Posterior vena cava (tissue), 2 donors: ENCODE measurements around the gene EP400. TPM values are rescaled to one million over a fixed set of nuclear protein-coding genes. Genes with fewer than 3 reads are reported as not detected.
"Not testable (repeated sequence)": the region's sequence is repeated elsewhere in the genome, so short reads cannot be mapped to it uniquely, and the experiment has no call there.

Experiments
- DNase-seq: peaks from one replicate; pipeline ENCODE4 v3.0.0-alpha.2; 2020; ENCODE audit warnings: low spot score
- intact Hi-C, 2 donors: fragments of 100-400 bp; cut with DNase I; formaldehyde crosslinking; loops; one replicate each; pipeline versions ENCODE4 v1.14.1 to v1.14.2; 2022 to 2023
- total RNA-seq, 2 donors: library from RNA; stranded (reverse); fragmentation: NEBNext Ultra II Directional; extraction: Animal tissue kit (Norgen Biotek cat#: 25700); gene quantifications; one replicate each; pipeline ENCODE4 v1.2.1, GENCODE V29; 2021
- donor health status: DM: yes; HTN: yes; CAD: no.
- donor health status: DM: yes; HTN: yes; CAD: no.

Gene EP400
- total RNA-seq, 2 donors from 2014 or later = 32.6 to 35.2 TPM

DNA sequence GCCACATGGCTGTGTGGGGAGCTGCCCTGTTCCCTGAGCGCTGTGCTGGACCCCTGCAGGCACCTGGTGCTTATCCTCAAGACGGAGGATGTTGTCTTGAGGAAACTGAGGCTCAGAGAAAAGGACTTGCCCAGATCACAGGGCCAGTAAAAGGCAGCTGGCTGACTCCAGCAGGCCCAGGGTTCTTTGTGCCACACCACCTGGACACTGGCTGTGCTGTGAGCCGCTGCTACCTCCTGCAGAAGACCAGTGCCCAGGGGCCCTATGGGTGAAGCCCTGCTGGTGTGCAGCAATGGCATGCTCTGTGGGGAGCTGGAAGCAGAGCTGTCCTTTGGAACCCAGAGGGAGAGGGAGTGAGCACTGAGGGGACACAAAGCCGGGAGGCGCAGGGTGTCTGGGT, 118.5 kb downstream of the EP400 start:
- no peak for DNase-seq
- intact Hi-C loops = no loop called here

DNA sequence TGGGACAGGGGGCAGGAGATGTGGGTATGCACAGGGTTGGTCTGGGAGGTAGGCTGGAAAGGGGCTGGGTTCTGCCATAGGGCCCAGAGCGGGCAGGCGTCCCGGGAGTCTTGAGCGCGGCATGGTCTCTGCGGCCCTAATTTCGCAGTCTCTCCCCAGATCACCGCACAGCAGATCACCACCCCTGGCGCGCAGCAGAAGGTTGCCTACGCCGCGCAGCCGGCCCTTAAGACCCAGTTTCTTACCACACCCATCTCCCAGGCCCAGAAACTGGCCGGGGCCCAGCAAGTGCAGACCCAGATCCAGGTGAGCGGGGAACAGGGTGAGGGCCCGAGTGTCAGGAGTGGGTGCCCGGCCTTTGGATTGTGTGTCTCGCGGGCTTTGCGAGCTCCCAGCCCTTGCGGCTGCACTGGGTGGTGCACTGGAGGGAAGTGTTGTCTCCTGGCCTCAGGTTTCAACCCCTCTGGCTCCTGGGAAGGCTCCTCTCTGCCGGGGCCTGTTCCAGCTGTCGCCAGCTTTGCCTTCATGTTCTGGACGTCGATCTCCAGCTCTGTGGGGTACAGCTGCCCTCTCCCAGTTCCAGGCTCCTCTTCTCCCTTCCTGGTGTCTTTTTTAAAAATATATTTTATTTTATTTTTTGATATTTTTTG, 119.7 kb downstream of the EP400 start:
- intact Hi-C loops = no loop called here
- no peak for DNase-seq

DNA sequence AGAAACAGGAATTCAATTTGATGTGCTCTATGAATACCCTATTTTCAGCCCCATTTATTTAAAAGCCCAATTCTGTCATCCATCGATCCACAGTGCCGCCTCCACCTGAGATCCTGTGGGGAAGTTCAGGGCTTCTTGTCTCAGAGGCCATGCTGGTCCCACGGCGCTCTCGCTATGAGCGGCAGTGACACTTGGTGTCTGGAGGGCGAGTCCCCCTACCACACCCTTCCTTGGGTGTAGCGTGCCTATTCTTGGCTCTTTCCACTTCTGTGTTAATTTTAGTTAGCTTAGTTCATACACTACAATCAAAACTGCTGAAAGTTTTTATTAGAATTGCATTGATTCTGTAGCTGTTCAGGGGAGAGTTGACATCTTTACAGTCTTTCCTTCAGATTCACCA, 120.6 kb downstream of the EP400 start:
- intact Hi-C loops = no loop called here
- DNase-seq = no peak

DNA sequence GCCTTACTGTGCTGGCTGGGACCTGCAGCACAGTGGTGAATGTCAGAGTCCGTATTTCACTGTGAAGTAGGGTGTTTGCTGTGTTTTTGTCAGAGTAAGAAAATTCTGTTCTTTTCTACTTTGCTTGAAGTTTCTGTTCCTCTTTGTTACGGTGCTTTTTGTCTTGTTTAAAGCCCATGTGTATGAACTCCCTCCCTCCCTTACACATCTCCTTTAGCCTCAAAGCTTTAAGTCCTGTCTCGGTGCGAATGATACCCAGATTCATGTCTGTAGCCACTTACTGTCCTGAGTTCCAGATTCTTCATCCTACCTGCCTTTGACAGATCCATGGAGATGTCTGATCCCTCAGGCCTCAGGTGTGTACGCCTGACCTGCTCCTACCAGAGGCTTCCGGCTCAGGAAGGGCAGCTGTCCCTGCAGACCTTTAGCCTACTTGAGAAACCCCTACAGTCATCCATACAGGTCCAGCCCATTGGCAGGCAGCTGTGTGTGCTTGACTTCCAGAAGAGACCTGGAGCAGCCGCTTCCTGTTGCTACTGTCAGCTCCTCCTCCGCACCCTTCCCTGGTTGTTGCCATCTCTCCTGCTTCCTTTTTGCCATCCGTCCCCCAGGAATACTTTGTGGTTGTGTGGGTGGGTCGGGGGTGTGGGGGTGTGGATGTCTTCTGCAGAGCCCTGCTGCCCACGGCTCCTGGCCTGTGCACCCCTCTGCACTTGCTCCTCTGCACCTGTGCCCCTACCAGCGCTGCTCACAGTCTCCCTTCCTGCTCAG, 121.5 kb downstream of the EP400 start:
- intact Hi-C loops = no loop called here
- DNase-seq = no peak

DNA sequence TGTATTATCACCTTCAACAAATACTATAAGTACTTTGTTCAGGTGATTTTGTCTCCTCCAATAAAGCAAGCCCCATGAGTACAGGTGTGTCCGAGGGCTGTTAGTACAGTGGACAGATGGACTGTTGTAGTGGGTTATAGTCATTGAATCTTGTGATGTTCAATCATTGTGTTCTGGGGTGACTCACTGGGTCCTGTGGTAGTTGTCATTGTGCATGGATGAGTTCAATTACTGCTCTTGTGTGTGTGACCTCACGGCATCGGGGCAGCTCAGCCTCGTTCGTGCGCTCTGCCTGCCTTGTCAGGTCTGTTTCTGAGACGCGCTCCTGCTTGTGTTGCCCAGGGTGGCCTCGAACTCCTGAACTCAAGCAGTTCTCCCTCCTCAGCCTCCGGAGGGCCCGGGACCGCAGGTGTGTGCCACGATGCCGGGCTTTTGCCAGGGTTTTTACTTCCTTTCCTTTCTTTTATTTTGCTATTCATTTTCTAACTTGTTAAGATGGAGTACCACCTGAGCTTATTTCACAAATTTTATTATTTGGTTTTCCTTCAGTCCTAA, 122.2 kb downstream of the EP400 start:
- intact Hi-C loops = no loop called here
- DNase-seq = no peak

DNA sequence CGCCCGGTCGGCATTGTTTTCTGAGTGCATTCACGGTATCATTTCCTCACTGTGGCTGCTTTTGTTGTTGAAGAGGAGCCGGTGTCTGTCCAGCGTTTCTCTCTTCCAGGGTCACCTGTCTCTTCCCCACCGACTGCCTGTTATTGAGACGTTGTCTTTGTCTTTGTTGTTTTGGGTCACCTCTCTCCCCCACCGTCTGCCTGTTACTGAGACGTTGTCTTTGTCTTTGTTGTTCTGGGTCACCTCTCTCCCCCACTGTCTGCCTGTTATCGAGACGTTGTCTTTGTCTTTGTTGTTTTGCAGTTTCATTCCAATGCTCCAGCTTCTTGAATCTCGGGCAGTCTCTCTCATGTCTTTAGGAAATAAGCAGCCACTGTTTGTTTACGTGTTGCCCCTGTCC, 124.5 kb downstream of the EP400 start:
- no peak for DNase-seq
- intact Hi-C loops = no loop called here

DNA sequence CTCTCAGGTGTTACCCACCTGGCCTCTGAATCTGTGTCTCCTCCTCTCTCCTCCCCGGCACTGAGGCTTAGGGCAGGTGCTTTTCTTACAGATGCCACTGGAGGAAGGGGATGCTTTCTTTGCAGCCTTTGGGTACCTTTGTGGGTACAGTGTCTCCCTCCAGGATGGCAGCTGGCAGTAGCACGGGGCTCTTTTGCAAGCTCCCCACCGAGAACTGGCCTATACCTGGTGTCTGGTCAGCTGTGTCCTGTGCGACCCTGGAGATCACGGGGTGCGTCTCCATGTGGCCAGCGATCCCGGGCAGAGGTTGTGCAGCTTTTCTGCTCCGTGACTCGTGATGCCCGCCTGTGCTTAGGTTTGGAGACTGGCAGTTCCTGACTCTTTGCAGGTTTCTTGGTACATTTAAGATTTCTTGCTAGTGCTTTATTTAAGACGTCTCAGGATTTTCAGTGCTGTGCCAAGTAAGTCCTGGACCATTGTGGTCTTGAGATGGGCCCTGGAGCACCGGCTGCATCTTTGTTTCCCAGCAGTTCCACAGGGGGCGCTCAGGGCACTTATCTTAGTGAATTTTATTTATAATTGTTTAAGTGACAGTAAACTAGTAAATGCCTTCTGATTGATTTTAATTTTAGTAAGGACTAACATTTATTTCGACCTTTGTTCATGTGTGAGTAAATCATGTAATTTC, 125.4 kb downstream of the EP400 start:
- intact Hi-C loops = no loop called here
- no peak for DNase-seq

DNA sequence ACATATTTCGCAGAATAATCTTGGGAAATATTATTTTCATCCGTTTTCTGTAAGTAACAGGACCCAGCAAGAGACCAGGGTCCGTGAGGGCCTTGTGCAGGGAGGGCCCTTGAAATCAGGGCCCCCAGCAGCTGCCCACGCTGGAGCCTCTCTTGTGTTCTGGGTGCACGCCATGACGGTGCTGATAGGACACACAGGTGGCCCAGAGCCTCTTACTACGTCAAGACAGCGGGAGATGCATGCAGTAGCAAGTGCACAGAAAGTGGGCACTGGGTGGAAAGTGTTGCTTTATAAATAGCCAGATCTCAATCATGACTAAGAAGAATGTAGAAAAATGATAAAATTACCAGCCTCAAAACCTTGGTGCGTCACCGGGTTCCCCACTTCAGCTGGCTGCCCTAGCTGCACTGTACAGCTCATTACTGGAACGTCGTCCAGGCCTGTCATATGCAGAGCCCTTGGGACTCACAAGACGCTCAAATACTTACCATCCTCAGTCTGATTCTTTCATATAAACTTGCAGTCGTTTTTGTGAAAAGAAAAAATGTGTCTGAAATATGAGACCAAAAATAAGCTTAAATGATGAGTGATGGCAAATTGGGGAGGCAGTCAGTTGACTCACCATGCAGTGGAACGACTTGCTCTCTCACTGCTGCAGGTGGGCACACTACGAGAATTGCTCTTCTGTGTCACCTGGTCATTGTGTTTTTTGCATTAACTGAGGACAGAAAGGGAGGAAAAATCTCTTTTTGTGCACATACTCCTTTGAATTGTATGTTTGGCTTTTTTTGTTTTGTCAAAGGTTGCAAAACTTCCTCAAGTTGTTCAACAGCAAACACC, 126.2 kb downstream of the EP400 start:
- DNase-seq = no peak
- intact Hi-C loops = no loop called here

DNA sequence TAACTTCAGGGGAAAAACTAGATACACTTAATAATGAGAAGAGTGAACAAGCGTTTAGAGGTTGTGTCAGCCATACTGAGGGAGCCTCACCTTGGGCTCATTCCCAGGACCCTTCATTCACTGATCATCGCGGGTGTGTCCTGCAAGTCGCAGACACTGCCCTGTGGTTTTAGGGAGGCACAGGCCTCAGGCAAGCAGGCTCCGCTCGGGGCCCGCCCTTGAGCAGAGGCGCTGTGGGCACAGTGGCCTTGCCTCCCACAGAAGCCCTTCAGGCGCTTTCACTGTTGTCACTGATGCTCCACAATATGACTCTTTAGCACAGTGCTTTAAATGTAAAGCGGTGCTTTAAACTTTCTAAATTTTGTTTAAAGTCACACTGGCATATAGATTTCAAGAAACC, 127.0 kb downstream of the EP400 start:
- intact Hi-C loops = no loop called here
- DNase-seq = no peak

DNA sequence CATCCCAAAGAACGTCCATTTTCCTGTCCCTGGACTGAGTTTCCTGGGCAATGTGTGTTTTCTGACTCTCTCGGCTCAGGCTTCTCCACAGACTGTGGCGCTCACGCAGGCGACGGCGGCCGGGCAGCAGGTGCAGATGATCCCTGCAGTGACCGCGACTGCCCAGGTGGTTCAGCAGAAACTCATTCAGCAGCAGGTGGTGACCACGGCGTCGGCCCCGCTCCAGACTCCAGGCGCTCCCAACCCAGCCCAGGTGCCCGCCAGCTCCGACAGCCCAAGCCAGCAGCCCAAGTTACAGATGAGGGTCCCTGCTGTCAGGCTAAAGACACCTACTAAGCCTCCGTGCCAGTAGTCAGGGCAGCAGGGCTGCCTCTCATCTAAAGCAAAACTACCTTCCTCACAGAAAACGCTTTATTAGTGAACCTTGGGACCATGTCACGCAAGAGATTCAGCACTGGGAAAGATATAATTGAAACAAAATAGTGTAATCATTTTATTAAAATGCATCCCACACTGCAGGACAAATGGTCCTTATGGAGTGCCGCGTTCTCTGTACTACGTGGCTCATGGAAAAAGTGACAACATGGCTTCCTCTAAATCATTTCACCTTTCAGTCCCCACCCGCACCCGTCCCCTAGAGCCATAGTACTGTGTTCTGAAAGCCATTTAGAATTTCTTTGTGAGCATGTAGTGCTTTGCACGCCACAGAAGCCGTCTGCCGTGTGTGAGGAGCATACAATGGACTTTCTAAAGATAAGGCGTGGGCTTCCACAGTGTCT, 127.8 kb downstream of the EP400 start:
- DNase-seq = no peak
- intact Hi-C loops = no loop called here

DNA sequence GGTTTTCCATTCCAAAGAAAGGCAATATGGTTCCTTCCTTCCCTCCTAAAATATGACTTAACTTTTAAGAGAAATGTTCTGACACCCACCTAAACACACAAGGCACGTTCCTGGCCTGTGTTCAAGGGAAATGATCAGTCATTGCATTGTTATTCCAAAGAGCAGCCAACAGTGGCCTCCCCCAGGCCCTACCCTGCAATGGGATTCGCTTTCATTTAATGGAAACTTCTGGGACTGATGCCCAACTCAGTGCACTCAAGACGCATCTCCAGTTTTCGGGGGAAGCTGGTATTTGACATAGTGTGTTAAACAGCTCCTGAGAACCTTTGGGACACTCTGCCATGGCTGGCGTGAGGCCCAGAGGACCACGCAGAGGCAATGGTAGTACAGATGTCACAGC, 128.4 kb downstream of the EP400 start:
- intact Hi-C loops = no loop called here
- no peak for DNase-seq

DNA sequence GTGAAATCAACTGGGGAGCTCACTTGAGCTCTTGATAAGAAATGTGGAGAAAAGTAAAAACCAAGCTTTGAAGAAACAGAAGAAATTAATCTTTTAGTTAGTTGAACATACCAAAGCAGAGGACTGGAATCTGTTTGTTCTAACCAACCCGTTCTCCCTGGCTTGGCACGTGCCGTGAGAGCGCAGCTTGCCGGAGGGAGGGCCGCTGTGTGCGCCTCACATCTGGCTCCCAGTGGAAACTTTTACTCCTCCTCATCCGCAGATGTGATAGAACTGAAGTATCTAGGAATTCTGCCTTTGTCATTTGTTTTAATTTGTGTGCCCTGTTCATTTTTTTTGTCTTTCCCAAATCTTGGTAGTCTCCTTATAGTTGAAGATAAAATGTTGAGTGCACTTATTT, 129.5 kb downstream of the EP400 start:
- intact Hi-C loops = no loop called here
- no peak for DNase-seq

DNA sequence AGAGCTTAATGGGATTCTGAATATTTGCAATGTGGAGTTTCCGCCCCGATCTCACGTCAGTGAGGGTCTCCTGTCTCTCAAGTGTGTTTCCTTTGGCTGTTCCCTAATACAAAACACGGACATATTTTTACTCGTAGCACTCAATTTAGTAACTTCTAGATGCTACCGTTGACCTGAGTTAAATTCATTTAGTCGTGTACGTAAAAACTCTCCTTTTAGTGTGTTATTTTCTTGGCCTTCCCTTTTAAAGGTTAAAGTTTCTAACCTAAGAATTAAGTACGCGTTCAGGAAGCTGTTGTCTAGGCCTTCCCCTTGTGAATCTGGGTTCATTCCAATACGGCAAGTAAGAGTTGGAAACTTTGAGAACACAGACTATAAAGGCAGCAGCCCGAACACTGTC, 130.0 kb downstream of the EP400 start:
- intact Hi-C loops = no loop called here

DNA sequence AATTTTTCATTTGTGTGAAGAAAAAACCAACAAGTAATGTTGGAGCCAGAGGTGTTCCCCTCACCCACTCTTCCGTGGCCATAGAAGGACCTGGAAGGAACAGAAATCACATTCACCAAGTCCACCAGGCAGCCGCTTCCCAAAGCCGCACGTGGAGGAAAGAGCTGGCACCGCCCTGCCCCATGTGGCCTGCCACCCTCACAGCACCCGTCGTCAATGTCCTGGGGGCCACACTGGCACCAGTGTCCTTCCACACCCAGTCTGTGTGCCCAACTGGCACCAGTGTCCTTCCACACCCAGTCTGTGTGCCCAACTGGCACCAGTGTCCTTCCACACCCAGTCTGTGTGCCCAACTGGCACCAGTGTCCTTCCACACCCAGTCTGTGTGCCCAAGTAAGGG, 130.8 kb downstream of the EP400 start:
- intact Hi-C loops, DNase-seq: not testable (repeated sequence)

More for the DNA sequence above, 130.0 kb downstream of the EP400 start:
- no peak for DNase-seq

DNA sequence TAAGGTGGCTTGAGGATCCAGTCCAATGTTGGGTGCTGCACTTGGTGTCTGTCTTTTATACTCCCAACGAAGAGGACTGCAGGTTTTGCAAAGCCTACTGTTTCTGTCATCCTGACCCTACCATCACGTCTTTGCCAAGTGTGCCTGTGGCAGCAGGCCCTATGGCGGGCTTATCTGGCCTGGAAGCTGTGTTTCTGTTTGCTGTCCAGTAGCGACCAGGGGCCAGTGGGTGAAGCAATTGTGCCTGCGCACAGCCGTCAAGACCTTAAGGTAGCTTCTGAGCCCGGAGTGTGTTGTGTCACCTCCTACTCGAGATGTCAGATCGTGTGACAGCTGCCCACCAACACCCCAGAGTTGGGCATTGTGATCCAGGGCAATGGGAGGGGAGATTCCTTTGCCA, 131.7 kb downstream of the EP400 start:
- intact Hi-C loops = no loop called here
- no peak for DNase-seq

DNA sequence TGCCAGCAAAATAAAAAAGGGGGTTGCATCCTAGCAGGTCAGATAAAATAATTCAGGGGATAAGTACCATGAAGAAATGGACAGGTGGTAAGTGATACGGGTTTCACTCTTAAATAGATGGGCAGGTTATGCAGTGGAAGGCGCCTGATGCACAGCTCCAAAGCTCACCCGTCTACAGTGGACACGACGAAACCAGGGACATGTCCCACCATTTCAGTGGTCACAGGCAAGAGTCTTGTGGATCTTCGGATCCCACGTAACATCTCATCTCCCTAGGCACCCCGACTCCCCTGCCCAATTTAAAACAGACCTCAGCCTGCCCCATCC, 133.8 kb downstream of the EP400 start:
- intact Hi-C loops = no loop called here
- DNase-seq = peak; percentile 46

DNA sequence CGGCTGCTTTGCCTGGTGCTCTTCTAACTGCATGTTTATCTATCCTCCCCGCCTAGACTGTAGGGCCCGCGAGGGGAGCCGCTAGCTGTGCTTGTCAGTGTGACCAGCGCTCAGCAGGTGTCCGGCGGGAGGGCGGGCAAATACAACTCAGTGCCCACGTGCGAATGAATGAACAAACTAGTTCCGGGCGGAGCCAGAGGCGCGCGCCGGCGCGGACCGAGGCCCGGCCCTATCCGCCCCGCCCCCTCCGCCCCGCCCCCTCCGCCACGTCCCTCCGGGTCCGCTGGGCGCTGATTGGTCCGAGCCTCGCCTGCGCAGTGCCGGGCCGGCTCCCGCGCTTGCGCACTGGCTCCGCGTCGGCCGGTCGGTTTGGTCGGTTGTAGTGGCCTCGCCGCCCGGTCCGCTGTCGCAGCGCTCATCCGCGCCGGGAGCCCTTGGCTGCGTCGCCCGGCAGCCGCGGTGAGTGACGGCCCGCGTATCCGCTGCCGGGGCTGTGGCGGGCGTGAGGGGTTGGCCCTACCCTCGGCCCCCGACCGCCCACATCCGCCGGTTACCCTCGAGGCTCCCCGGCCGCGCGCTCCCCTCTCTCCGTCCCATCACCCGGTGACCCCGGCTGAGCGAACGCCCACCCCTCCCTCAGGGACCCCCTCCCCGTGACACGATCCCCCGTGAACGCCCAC, 134.3 kb downstream of the EP400 start:
- DNase-seq = peak; percentile 97
- intact Hi-C loops = no loop called here

DNA sequence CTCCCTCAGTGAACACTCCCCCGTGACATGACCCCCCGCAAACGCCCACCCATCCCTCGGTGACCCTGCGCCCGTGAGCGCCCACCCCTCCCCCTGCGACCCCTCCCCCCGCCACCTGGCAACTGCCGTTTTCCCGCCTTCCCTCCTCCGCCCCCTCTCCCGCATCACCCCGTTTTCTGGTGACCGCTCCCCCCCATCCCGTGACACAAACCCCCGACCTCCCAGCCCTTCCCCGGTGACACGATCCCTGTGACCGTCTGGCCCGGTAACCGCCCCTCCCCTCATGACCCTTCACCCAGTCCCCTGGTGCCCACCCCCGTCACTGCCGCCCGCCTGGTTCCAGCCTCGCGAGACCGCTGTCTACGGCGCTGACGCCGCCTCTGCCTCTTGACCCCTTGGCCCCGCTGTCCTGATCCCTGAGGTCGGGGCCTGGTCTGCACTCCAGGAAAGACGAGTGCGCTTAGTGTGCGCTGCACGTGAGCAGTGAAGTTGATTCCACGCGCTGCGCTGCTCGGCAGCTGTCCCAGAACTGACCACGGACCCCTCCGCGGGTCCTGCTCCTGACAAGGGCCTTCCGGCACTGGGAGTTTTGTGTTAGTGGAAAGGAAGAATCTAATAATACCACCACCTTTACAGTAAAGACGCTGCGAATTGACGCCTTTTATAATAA, 135.0 kb downstream of the EP400 start:
- intact Hi-C loops = no loop called here
- peak; percentile 93 for DNase-seq
